Upper lobe of right lung (tissue), 1 donor: ENCODE measurements around the gene EHD2. TPM values are rescaled to one million over a fixed set of nuclear protein-coding genes. Genes with fewer than 3 reads are reported as not detected.

Experiments used
- ATAC-seq: fragments of 200-7000 bp; cut with Tn5 transposase; one replicate; pipeline ENCODE4 v1.9.1; 2020; ENCODE audit warnings: mild to moderate bottlenecking, moderate library complexity
- DNase-seq: peaks from one replicate; pipeline ENCODE4 v3.0.0-alpha.2; 2020
- H3K27ac ChIP-seq: fragments of 200-600 bp; one replicate; pipeline ENCODE4 v1.8.0; 2022
- H3K27me3 ChIP-seq: fragments of 200-600 bp; one replicate; pipeline ENCODE4 v1.8.0; 2022; ENCODE audit warnings: mild to moderate bottlenecking
- H3K36me3 ChIP-seq: fragments of 200-600 bp; one replicate; pipeline ENCODE4 v1.8.0; 2022
- H3K4me1 ChIP-seq: fragments of 200-600 bp; one replicate; pipeline ENCODE4 v1.8.0; 2022
- H3K4me3 ChIP-seq: fragments of 200-600 bp; one replicate; pipeline ENCODE4 v1.8.0; 2022; ENCODE audit warnings: mild to moderate bottlenecking
- H3K9me3 ChIP-seq: fragments of 200-600 bp; one replicate; pipeline ENCODE4 v1.8.0; 2022
- CTCF ChIP-seq: fragments of 200-600 bp; IDR thresholded peaks from one replicate; pipeline ENCODE4 v1.8.0; 2022; ENCODE audit warnings: antibody characterized with exemption
- intact Hi-C: fragments of 100-400 bp; cut with DNase I; formaldehyde crosslinking; loops from one replicate; pipeline ENCODE4 v1.11.0; 2022
- total RNA-seq: library from RNA; stranded (reverse); fragmentation: NEBNext Ultra II Directional; extraction: Animal tissue kit (Norgen Biotek cat#: 25700); gene quantifications from one replicate; pipeline ENCODE4 v1.2.1, GENCODE V29; 2021
- donor health status: DM: no; HTN: yes; CAD: no; lungs with severe emphysema.

The EHD2 gene
- total RNA-seq, 1 donor from 2014 or later: 210 TPM

GRCh38 chr19:47755762-47756626 is 42.8 kb downstream of the EHD2 start:
- Histone ChIP-seq H3K9me3 (peaks cover 5% of the 10 kb centered on the region), H3K4me3 (no peak overlapping the region), H3K27me3 (no peaks in the 10 kb centered on the region), H3K4me1 (no peaks in the 10 kb centered on the region), H3K36me3 (peaks cover 94% of the 10 kb centered on the region), H3K27ac (no peak overlapping the region)
- intact Hi-C loops: no loop called here
- ATAC-seq (no peak), DNase-seq (no peak)
- no peak for TF ChIP-seq CTCF

- Histone ChIP-seq H3K27me3 (no peaks in the 10 kb centered on the region), H3K36me3 (peaks cover 89% of the 10 kb centered on the region), H3K4me1 (no peaks in the 10 kb centered on the region), H3K9me3 (peaks cover 5% of the 10 kb centered on the region), H3K27ac (no peak overlapping the region), H3K4me3 (no peak overlapping the region)
- no peak for TF ChIP-seq CTCF
- intact Hi-C loops: no loop called here
- no peak for ATAC-seq
- DNase-seq: no peak
These were observed 43.4 kb downstream of the EHD2 start for GRCh38 chr19:47756627-47756929.

GRCh38 chr19:47756953-47757608 is 43.9 kb downstream of the EHD2 start:
- H3K27me3 ChIP-seq: no peaks in the 10 kb centered on the region
- no peak for DNase-seq
- H3K36me3 ChIP-seq: peaks cover 84% of the 10 kb centered on the region
- no peak for TF ChIP-seq CTCF
- H3K9me3 ChIP-seq: peaks cover 5% of the 10 kb centered on the region
- no peaks in the 10 kb centered on the region for H3K4me1 ChIP-seq
- intact Hi-C loops: no loop called here
- no peak overlapping the region for H3K27ac ChIP-seq
- H3K4me3 ChIP-seq: no peak overlapping the region
- ATAC-seq: no peak

DNA sequence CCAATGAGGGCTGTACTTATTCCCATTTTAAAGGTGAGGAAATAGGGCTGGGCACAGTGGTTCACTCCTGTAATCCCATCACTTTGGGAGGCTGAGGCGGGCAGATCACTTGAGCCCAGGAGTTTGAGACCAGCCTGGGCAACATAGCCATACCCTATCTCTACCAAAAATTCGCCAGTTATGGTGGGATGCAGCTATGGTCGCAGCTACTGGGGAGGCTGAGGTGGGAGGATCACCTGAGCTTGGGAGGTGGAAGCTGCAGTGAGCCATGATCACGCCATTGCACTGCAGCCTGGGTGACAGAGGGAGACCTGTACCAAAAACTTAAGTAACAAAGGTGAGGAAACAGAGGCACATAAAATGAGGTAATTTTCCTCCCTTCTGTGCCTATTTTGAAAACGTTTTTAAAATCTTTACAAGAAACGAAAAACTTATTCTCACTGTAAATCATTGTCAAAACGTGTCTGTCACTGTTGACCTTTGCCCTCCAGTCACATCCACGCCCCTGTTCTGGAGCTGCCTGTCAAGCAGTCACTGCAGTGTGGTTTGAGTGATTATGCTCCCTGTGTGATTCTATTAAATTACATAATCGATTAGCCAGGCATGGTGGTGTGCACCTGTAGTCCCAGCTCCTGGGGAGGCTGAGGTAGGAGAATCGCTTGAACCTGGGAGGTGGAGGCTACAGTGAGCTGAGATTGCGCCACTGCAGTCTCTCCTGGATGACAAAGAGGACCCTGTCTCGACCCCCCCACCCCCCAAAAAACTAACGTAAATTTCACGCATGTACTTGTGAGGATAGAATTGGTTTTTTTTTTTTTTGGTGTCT is 44.6 kb downstream of the EHD2 start:
- H3K4me1 ChIP-seq: no peaks in the 10 kb centered on the region
- H3K27me3 ChIP-seq: no peaks in the 10 kb centered on the region
- H3K27ac ChIP-seq: no peak overlapping the region
- DNase-seq (no peak), ATAC-seq (no peak)
- no peak for TF ChIP-seq CTCF
- H3K4me3 ChIP-seq: no peak overlapping the region
- H3K9me3 ChIP-seq: peaks cover 5% of the 10 kb centered on the region
- intact Hi-C loops: no loop called here
- peaks cover 76% of the 10 kb centered on the region for H3K36me3 ChIP-seq

DNA sequence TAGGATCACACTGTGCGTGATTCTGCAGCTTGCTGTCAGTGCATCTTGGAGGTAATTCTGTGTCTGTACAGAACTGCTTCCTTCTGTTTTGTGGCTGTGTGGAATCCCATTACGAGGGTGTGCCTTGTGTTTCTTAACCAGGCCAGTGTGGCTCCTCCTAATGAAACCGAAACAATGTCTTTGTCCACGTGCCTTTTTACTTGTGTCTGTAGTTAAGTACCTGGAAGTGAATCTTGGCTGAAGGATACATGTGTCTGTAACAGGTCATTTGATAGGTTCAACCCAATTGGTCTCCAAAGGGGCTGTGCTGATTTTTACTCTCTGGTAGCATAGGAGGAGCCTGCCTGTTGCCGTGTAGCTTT is 45.2 kb downstream of the EHD2 start:
- Histone ChIP-seq H3K36me3 (peaks cover 70% of the 10 kb centered on the region), H3K9me3 (peaks cover 5% of the 10 kb centered on the region), H3K27me3 (no peaks in the 10 kb centered on the region), H3K4me3 (no peak overlapping the region), H3K4me1 (no peaks in the 10 kb centered on the region), H3K27ac (no peak overlapping the region)
- ATAC-seq: no peak
- TF ChIP-seq CTCF: no peak
- intact Hi-C loops: no loop called here
- no peak for DNase-seq
